ENCODE measurements around the gene PCAT6.

PCAT6 gene

DNA sequence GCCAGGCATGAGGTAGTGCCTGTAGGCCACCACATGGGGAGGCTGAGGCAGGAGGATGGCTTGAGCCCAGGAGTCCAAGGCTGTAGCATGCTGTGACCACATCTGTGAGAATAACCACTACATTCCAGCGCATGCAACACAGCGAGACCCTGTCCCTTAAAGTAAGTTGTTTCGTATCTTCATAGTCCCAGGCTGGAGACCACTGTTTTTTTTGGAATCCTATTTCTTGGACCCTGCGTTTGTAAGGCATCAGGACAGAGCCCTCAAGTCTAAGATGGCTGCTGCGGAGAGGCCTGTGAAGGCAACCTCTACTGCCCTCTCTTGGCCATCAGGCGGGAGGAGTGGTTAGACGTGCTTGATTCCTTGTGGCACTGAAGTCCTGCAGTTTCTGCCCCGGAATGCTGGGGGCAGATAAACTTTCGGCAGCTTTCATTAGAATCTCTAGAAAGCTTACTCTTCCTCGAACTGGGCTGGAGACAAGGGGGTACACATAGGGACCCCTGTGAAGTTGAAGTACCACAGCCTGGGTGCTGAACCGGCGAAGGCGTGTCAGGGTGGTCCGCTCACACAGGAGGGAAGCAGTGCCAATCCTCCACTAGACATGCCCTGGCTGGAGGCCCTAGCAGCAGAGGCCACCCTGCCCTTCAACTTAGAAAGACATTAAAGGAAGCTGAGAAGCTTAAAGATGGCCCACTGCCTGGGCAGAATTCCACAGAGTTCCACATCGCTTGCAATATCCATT is 41.6 kb downstream of the PCAT6 start:
- DNase-seq: no peak

DNA sequence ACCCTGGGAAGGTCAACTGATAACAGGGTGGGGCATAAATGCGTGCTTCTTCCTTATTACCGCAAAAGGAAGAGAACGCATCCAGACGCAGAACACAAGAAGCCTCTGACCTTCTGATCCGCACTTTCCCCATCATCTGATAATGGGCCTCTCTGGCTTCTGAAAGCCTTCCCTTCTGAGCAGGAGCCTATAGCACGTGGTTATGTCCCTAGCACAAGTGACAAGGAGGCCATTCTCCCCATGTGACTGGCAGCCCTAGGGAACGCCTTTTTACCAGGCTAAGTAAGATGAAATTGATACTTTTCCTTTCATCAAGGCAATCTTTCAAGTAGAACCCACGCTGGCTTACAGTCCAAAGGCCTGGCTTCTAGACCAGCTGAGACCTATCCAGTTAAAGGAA is 44.0 kb downstream of the PCAT6 start:
- DNase-seq: no peak

DNA sequence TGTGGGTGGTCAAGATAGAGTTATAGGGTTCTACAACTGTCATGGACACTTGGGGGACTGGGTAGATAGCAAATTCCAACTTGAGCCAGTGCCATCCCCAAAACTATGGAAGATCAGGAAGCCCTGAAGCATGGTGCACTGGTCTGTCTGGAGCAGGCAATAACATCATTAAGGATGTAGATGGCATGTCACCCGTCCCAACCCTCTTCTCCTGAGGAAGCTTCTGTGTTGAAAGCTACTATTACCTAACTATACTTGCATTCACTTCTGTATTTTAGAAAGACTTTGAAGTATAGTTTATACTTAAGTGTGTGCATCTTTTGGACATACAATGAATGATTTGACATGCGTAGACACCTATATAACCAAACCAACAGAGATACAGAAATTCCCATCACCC is 45.3 kb downstream of the PCAT6 start:
- DNase-seq: no peak

DNA sequence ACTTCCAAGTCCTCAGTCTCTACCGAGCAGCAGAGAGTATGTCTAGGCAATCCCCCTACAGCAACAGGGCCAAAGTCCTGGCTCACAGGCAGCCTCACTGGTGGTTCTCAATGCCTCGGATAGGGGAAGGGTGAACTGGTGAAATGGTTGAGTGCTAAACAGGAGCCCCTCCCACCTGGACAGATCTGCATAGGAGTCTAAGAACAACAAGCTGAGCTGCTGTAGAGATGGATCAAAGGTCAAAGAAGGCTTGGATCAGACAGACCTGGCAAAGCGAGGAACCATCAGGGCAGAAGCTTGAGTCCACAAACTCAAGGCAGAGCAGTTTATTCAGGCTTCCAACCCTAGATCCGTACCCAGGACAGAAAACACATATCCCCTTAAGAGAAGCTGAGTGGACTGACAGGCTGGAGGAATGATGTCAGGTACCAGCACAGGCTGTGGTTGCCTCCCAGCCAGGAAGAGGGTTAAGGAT is 46.4 kb downstream of the PCAT6 start:
- no peak for DNase-seq

DNA sequence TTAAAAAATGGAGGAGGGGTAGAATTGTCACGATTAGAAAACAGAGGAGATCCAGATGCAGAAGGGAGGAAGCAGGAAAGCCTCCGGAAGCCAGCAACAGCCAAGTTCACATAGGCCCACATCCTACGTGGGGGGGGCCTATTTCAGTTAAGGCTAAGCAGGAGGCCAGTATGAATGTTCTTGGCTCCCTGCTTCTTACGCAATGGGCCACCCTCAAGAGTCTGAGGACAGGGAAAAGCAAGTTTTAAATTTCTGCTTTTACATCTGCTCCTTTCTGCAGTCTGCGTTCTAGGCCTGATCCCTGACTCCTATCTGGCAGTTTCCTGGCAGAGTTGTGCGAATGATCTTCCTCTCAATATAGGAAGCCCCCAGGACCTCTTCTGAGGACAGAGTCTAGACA is 47.6 kb downstream of the PCAT6 start:
- DNase-seq: no peak

DNA sequence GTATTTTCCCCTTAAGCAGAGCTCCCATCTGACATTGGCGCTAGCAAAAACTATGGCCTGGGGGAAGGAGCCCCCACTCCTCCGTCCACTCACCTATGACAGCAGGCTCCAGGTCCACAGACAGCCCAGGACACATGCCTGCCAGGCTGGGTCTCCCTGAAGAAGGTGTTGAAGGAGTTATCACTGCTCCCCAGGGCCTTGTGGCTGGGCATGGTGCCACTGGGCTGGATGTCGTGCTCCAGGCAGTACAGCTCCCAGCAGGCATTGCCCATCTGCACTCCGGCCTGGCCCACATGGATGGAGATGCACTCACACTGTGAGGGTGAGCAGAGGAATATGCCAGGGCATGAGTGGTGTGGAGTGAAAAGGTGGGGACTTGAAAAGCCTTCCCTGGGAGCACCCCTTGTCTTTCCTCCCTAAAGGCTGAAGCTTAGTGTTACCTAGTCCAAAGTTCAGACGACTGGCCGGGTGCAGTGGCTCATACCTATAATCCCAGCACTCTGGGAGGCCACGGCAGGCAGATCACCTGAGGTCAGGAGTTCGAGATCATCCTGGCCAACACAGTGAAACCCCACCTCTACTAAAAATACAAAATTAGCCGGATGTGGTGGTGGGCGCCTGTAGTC is 48.1 kb downstream of the PCAT6 start:
- no peak for DNase-seq

DNA sequence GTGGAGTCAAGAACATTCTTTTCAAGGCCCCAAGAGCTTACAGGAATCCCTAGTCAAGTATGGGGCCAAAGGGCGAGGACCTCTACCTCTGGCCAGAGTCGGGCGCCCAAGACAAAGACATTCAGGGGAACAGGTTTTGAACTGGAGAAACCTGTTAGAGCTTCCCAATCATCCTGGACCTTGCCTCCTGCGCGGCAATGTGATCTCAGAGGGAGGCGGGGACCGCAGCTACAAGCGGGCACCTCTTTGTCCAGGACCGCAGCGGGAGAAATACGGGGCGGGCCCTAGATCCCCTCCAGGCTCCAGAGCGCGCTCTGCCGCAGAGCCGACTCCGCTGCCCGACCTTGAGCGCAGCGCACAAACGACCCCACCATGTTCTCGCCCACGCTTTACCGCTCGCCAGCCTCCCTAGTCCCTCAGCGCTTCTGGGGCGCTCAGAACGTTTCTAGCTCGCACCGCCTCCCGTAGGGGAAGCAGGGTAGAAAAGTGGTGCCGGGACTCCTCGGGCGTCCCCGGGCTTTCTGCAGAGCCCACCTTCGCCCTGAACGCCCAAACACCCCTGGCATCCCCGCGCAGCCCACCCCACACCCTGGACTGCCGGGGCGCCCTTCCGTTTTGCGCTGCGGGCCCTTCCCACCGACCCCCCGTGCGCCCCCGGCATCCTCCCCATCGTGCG is 50.1 kb downstream of the PCAT6 start:
- peak; percentile 8 for DNase-seq
